ENCODE measurements around the gene DPH1.

The DPH1 gene

GRCh38 chr17:2070241-2071023 is 40.5 kb downstream of the DPH1 start:
- Histone ChIP-seq H3K4me3 (ENCODE audit: low read depth, low read length) (no peak overlapping the region), H3K27me3 (ENCODE audit: control insufficient read depth, insufficient read depth, low read length) (no peaks in the 10 kb centered on the region), H3K9me3 (ENCODE audit: control insufficient read depth, insufficient read depth, low read length) (no peaks in the 10 kb centered on the region), H3K36me3 (ENCODE audit: control insufficient read depth, insufficient read depth, low read length) (peaks cover 7% of the 10 kb centered on the region), H3K4me1 (ENCODE audit: control insufficient read depth, insufficient read depth, low read length) (no peaks in the 10 kb centered on the region), H3K9ac (ENCODE audit: low read depth, low read length) (no peak overlapping the region)

GRCh38 chr17:2071024-2071385 is 41.1 kb downstream of the DPH1 start:
- no peaks in the 10 kb centered on the region for H3K4me1 ChIP-seq (ENCODE audit: control insufficient read depth, insufficient read depth, low read length)
- H3K9me3 ChIP-seq (ENCODE audit: control insufficient read depth, insufficient read depth, low read length), result no peaks in the 10 kb centered on the region
- H3K27me3 ChIP-seq (ENCODE audit: control insufficient read depth, insufficient read depth, low read length), result no peaks in the 10 kb centered on the region
- H3K4me3 ChIP-seq (ENCODE audit: low read depth, low read length), result no peak overlapping the region
- H3K36me3 ChIP-seq (ENCODE audit: control insufficient read depth, insufficient read depth, low read length), result peaks cover 7% of the 10 kb centered on the region
- no peak overlapping the region for H3K9ac ChIP-seq (ENCODE audit: low read depth, low read length)

DNA sequence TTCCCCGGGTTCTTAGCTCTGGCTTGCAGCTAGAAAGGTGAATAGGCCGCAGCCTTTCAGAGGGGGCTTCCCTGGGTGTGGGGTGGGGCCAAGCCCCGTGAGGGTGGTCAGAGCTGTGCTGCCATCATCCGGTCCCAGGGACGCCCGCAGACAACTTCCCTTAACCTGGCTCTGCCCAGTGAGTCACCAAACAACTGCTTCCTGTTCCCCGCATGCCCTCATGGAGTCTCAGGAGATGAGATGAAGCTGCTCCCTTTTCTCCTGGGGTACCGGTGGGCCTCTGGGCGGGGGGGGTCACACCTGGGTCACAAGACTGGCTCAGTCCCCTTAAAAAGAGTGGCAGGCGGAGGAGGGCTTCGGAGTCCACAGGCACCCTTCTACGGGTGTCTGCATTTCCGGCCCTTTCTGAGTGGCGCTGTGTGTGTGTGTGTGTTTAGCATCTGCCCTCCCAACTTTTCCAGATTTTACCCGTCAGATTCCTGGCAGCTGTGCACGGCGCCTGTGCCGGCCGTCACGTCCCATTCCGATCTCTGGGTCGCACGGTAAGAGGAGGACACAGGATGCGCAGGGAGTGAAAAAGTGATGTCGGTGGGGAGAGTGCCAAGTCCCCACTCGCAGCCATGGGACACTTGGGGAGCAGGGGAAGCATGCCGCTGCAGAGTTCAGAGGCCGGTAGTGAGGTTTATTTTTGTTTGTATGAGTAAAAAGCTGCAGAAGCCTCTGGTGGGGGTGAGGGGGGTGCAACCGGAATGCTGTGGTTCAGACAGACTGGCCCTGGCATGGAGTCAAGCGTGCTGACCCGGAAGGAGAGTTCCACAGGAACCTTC is 41.7 kb downstream of the DPH1 start:
- no peaks in the 10 kb centered on the region for H3K27me3 ChIP-seq (ENCODE audit: control insufficient read depth, insufficient read depth, low read length)
- peaks cover 4% of the 10 kb centered on the region for H3K36me3 ChIP-seq (ENCODE audit: control insufficient read depth, insufficient read depth, low read length)
- H3K9ac ChIP-seq (ENCODE audit: low read depth, low read length), result no peak overlapping the region
- H3K4me1 ChIP-seq (ENCODE audit: control insufficient read depth, insufficient read depth, low read length), result no peaks in the 10 kb centered on the region
- H3K4me3 ChIP-seq (ENCODE audit: low read depth, low read length), result no peak overlapping the region
- H3K9me3 ChIP-seq (ENCODE audit: control insufficient read depth, insufficient read depth, low read length), result no peaks in the 10 kb centered on the region

GRCh38 chr17:2074919-2075318 is 45.0 kb downstream of the DPH1 start:
- H3K4me1 ChIP-seq (ENCODE audit: control insufficient read depth, insufficient read depth, low read length), result no peaks in the 10 kb centered on the region
- peaks cover 9% of the 10 kb centered on the region for H3K36me3 ChIP-seq (ENCODE audit: control insufficient read depth, insufficient read depth, low read length)
- H3K9me3 ChIP-seq (ENCODE audit: control insufficient read depth, insufficient read depth, low read length), result no peaks in the 10 kb centered on the region
- no peaks in the 10 kb centered on the region for H3K27me3 ChIP-seq (ENCODE audit: control insufficient read depth, insufficient read depth, low read length)
- no peak overlapping the region for H3K4me3 ChIP-seq (ENCODE audit: low read depth, low read length)
- H3K9ac ChIP-seq (ENCODE audit: low read depth, low read length), result no peak overlapping the region

DNA sequence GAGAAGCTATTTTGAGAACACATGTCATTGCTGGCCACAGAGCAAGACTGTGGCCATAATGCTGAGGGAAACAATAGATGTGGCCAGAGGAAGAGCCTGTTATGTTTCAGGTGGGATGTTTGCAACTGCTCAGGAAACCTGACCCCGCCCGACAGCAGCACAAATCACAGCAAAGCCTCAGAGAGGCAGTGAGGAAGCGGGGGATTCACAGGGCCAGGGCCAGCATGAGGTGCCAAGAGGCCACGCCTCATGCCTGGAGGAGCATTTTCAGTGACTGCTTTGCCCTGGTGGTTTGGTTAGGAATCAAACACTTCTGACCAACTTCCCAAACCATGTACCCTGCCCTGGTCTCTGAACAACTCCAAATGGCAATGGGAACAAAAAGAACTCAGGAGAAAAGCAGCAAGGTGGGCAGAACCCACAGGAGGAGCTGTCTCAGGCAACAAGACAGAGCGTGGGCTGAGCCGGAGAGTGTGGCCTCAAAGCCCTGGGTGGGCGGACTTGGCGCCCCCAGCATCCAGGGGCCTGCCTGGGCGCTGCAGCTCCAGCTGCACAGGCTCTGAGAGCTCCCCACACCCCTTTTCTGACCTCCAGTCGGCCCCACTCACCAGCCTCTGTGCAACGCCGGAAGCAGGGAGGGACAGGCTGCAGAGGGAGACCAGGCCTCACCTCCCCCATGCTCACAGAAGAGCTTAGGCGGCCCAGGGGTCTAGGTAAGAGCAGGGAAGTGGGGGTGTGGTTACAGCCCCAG is 45.6 kb downstream of the DPH1 start:
- H3K9me3 ChIP-seq (ENCODE audit: control insufficient read depth, insufficient read depth, low read length), result no peaks in the 10 kb centered on the region
- H3K4me3 ChIP-seq (ENCODE audit: low read depth, low read length), result no peak overlapping the region
- H3K27me3 ChIP-seq (ENCODE audit: control insufficient read depth, insufficient read depth, low read length), result no peaks in the 10 kb centered on the region
- no peaks in the 10 kb centered on the region for H3K4me1 ChIP-seq (ENCODE audit: control insufficient read depth, insufficient read depth, low read length)
- H3K9ac ChIP-seq (ENCODE audit: low read depth, low read length), result no peak overlapping the region
- H3K36me3 ChIP-seq (ENCODE audit: control insufficient read depth, insufficient read depth, low read length), result peaks cover 9% of the 10 kb centered on the region

DNA sequence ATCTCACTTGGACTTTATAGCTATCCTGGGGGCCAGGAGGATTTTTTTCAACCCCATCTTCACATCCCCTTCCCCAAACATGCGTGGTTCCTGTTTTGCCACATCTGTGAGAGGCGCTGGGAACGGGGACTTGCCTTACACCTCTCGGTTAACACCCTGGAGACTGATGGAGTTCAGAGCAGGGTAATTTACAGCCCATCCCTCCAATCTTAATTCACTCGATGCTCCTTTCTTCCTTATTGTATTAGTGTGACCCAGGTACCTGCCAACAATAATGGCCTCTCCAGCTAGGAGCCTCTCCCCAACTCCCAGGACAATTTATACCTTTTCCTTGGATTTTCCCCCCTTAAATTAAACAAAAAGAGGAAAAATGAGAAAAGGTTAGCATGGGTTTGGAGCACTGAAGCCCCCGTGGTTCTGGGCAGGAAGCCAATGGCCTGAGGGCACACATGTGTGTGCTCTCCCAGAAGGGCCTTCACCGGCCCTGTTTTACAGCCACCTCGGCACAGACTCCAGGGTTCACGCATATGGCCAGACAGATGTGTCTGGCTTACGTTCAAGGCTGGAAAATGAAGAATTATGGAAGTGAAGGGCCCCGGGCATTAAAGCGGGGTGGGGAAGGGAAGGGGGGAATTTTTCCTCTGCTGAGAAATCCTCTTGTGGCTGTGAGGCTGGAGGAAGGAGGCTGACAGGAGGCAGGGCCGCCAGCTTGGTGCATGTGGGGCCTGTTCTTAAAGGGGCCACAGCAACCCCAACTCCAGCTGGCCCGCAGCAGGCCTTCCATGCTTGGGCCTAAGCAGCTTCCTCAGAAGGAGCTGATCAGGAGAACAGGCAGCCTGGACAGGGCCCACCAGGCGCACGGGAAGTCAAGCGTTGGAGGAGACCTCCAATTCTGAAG is 46.4 kb downstream of the DPH1 start:
- no peak overlapping the region for H3K9ac ChIP-seq (ENCODE audit: low read depth, low read length)
- no peaks in the 10 kb centered on the region for H3K27me3 ChIP-seq (ENCODE audit: control insufficient read depth, insufficient read depth, low read length)
- H3K36me3 ChIP-seq (ENCODE audit: control insufficient read depth, insufficient read depth, low read length), result peaks cover 9% of the 10 kb centered on the region
- no peaks in the 10 kb centered on the region for H3K9me3 ChIP-seq (ENCODE audit: control insufficient read depth, insufficient read depth, low read length)
- H3K4me3 ChIP-seq (ENCODE audit: low read depth, low read length), result no peak overlapping the region
- no peaks in the 10 kb centered on the region for H3K4me1 ChIP-seq (ENCODE audit: control insufficient read depth, insufficient read depth, low read length)

GRCh38 chr17:2077040-2077439 is 47.1 kb downstream of the DPH1 start:
- peaks cover 5% of the 10 kb centered on the region for H3K36me3 ChIP-seq (ENCODE audit: control insufficient read depth, insufficient read depth, low read length)
- no peaks in the 10 kb centered on the region for H3K9me3 ChIP-seq (ENCODE audit: control insufficient read depth, insufficient read depth, low read length)
- H3K27me3 ChIP-seq (ENCODE audit: control insufficient read depth, insufficient read depth, low read length), result no peaks in the 10 kb centered on the region
- no peak overlapping the region for H3K9ac ChIP-seq (ENCODE audit: low read depth, low read length)
- H3K4me1 ChIP-seq (ENCODE audit: control insufficient read depth, insufficient read depth, low read length), result no peaks in the 10 kb centered on the region
- H3K4me3 ChIP-seq (ENCODE audit: low read depth, low read length), result no peak overlapping the region

- Histone ChIP-seq H3K36me3 (ENCODE audit: control insufficient read depth, insufficient read depth, low read length) (peaks cover 5% of the 10 kb centered on the region), H3K9me3 (ENCODE audit: control insufficient read depth, insufficient read depth, low read length) (no peaks in the 10 kb centered on the region), H3K4me1 (ENCODE audit: control insufficient read depth, insufficient read depth, low read length) (no peaks in the 10 kb centered on the region), H3K4me3 (ENCODE audit: low read depth, low read length) (no peak overlapping the region), H3K9ac (ENCODE audit: low read depth, low read length) (no peak overlapping the region), H3K27me3 (ENCODE audit: control insufficient read depth, insufficient read depth, low read length) (no peaks in the 10 kb centered on the region)
These were observed 51.6 kb downstream of the DPH1 start for GRCh38 chr17:2081564-2081963.

DNA sequence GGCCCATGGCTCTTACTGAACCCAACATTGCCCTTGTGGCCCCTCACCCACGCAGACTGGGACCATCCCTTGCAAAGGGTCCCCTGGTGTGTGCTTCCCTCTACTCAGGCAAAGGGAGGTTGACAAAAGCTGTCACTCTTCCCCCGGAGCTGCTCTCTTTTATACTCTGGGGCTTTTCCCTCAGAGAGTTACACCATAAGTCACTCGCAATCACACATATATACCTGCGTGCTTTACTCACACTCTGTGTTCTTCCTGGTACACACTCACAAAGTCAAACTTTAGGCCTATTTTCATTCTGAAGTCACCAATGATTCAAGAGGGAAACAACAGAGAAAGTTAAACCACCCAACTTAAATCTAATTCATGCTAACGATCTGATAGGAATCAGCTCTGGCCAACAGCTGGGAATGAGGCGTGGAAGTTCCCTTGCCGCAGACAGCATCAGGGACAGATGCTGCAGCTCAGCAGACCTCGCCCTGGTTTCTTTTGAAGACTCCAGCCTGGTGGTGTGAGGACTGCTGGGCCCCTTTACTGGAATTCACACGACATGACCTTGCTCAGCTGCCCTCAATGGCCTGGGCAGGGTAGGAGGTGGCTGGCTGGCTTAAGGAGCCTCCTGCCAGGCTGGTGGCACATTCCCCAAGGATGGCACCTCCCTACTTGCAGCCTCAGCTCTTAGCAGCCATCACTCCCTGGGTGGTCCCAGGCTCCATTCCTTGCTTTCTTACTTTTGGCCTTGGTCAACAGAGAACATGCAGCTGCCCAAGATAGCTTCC is 52.2 kb downstream of the DPH1 start:
- Histone ChIP-seq H3K36me3 (ENCODE audit: control insufficient read depth, insufficient read depth, low read length) (peaks cover 5% of the 10 kb centered on the region), H3K4me3 (ENCODE audit: low read depth, low read length) (no peak overlapping the region), H3K27me3 (ENCODE audit: control insufficient read depth, insufficient read depth, low read length) (no peaks in the 10 kb centered on the region), H3K9me3 (ENCODE audit: control insufficient read depth, insufficient read depth, low read length) (no peaks in the 10 kb centered on the region), H3K9ac (ENCODE audit: low read depth, low read length) (no peak overlapping the region), H3K4me1 (ENCODE audit: control insufficient read depth, insufficient read depth, low read length) (no peaks in the 10 kb centered on the region)

GRCh38 chr17:2083613-2084035 is 53.7 kb downstream of the DPH1 start:
- no peaks in the 10 kb centered on the region for H3K9me3 ChIP-seq (ENCODE audit: control insufficient read depth, insufficient read depth, low read length)
- no peaks in the 10 kb centered on the region for H3K27me3 ChIP-seq (ENCODE audit: control insufficient read depth, insufficient read depth, low read length)
- H3K4me3 ChIP-seq (ENCODE audit: low read depth, low read length), result no peak overlapping the region
- peaks cover 5% of the 10 kb centered on the region for H3K36me3 ChIP-seq (ENCODE audit: control insufficient read depth, insufficient read depth, low read length)
- no peaks in the 10 kb centered on the region for H3K4me1 ChIP-seq (ENCODE audit: control insufficient read depth, insufficient read depth, low read length)
- H3K9ac ChIP-seq (ENCODE audit: low read depth, low read length), result no peak overlapping the region

All from iPS-15b (cell line).